GM18499 (cell line): ENCODE measurements around the gene HSDL1.

ENCODE experiments used
- ATAC-seq: cut with Tn5 transposase; IDR thresholded peaks from one replicate; pipeline ENCODE4 v1.9.1; 2021; ENCODE audit warnings: moderate number of reproducible peaks; ENCODE audit not compliant: insufficient read depth, unreplicated experiment

The HSDL1 gene

GRCh38 chr16:84110527-84110926, 34.5 kb downstream of the HSDL1 start:
- no peak for ATAC-seq

DNA sequence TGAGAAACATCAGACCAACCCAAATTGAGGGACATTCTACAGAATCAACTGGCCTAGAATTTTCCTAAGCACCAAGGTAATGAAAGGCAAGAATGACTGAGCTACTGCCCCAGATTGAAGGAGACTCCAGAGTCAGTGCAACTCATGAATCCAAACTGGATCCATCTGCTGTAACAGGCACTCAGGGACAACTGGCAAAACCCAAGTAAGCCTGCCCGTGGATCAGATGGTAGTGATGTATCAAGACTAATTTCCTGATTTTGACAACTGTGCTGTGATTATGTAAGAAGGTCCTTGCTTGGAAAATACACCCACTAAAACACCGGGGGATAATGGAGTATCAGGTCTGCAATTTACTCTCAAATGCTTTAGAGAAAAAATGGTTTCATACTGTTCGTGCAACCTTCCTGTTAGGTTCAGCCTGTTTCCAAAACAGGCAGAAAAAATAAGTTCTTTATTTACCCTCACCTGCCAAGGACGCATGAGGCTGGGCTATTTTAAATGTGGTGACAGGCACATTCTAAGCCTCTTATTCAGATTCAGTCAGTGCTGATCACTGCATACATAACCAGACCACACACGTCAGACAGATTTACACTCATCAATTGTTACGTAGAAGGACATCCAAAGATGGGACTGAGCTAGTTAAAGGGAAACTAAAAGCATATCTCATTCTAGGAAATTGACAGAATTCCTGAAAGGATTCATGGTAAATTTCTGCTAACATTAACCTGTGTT, 35.2 kb downstream of the HSDL1 start:
- no peak for ATAC-seq

DNA sequence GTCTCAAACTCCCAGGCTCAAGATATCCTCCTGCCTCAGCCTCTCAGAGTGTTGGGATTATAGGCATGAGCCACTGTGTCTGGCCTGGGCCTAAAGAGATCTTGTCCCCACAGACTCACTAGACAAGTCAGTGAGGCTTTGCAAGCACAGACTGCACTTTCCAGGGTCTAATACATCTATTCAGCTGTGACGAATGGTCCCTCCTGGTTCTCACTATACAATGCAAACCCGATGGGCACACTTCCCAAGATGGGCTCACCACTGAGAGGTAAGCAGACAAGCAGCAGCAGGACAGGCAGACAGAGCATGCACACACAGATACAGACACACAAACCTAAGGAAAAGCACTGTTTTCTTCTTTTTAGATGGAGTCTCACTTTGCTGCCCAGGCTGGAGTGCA, 37.1 kb downstream of the HSDL1 start:
- no peak for ATAC-seq

DNA sequence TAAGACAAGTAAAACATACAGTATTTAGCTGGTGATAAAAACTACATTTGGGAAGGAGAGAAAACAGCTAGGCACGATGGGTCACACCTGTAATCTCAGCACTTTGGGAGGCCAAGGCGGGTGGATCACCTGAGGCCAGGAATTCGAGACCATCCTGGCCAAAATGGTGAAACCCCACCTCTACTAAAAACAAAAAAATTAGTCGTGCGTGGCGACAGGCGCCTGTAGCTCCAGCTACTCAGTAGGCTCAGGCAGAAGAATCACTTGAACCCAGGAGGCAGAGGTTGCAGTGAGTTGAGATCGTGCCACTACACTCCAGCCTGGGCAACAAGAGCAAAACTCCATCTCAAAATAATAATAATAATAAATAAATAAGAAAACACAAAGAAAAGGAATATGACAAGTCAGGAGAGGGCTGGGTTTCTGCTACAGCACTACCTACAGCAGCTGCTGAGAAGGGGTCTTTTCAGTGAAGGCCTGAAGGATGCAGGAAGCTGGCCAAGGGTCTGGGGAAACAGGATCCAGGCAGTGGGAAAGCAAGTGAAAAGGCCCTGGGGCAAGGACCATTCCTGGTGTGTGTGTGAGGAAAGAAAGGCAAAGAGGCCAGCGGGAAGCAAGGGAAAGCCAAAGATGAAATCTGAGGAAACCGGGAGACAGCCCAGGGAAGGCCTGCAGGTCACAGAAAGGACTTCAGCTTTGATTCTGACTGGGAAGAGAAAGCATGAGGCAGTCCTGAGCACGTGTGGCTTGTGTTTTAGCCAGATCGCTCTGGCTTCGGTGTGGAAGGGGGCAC, 38.8 kb downstream of the HSDL1 start:
- ATAC-seq, result no peak

GRCh38 chr16:84105301-84105815, 39.6 kb downstream of the HSDL1 start:
- ATAC-seq, result no peak

DNA sequence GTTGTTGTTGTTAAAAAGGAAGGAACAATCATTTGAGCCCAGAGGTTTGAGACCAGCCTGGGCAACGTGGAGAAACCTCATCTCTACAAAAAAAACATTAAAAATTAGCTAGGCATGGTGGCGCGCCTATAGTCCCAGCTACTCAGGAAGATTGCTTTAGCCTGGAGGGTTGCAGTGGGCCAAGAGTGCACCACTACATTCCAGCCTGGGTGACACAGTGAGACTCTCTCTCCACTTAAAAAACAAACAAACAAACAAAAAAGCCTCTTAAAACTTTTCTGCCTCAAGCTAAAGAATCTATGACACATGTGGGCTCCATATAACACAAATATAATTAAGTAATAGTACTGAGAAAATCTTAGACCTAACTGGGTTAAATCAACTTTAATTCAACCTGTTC, 40.7 kb downstream of the HSDL1 start:
- ATAC-seq, result no peak

DNA sequence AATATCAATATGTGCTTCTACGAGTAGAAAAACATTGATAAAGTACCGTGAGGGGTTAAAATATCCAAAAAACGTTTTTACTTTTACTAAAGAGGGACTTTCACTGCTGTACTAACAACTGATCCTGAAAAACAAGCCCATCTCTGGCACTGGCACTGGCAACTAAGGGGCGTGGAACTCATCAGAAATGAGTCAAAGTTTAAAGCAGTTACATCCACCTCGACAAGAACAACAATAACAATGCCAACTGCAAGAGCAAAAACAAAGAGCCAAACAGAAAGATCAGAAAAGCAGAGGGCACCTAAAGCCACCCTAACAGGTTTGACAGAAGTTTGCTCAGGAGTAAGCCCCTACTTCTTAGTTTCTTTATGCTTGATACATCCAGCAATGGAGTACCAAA, 41.3 kb downstream of the HSDL1 start:
- ATAC-seq, result no peak

GRCh38 chr16:84098939-84099338, 46.0 kb downstream of the HSDL1 start:
- ATAC-seq, result no peak

- ATAC-seq, result no peak
Observed at GRCh38 chr16:84096447-84097005, 48.5 kb downstream of the HSDL1 start.

DNA sequence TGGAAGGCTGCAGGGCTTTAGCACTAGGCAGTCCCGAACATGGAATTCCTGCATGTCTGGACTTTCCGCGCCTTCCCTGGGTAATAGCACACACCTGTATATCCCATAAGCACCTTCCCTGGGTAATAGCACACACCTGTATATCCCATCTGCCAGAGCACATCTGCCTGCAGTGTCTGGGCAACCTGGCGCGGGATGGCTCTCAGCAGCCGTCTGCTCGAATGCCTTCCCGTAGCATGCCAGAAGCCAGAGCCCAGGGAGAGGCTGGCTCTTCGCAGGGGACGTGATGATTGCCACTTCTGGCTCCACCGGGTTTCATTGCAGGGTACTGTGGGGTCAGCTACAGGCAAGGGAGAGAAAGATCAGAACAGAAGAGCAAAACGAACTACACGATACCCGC, 49.5 kb downstream of the HSDL1 start:
- no peak for ATAC-seq

GRCh38 chr16:84093879-84094270, 51.1 kb downstream of the HSDL1 start:
- no peak for ATAC-seq

- no peak for ATAC-seq
Observed at GRCh38 chr16:84093120-84093878, 51.7 kb downstream of the HSDL1 start.

DNA sequence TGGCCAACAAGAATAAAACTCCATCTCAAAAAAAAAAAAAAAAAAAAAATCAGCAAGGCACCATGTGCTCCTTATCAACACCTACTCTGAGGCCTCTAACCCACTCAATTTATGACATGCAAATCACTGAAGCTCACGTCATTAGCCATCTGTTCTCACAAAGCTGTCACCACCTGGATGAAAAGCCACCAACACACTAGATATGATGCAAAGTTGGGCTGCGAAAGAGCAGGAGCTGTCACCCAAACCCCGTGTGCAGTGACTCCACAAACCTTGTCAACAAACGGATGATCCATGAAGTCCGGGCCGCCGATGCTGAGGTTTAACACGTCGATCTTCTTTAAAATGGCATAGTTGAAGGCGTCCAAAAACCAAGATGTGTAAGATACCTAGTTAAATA, 53.5 kb downstream of the HSDL1 start:
- no peak for ATAC-seq

DNA sequence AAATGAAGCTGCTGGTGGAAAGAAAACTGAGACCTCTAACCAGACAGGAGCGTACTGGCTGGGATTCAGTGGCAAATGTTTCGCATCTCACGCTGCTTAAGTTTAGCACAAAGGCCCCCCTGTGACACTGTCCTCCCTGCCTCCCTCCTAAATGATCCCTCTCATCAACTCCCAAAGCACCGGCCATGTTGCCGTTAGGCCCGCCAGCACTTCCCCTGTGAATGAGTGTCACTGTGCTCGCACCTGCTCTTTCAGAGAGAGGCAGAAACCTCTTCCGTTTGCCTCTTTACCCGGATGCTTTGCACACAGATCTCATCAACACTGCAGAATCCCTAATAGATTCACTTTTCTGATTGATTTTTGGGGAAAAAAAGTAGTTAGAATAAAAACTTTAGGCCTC, 54.8 kb downstream of the HSDL1 start:
- no peak for ATAC-seq

DNA sequence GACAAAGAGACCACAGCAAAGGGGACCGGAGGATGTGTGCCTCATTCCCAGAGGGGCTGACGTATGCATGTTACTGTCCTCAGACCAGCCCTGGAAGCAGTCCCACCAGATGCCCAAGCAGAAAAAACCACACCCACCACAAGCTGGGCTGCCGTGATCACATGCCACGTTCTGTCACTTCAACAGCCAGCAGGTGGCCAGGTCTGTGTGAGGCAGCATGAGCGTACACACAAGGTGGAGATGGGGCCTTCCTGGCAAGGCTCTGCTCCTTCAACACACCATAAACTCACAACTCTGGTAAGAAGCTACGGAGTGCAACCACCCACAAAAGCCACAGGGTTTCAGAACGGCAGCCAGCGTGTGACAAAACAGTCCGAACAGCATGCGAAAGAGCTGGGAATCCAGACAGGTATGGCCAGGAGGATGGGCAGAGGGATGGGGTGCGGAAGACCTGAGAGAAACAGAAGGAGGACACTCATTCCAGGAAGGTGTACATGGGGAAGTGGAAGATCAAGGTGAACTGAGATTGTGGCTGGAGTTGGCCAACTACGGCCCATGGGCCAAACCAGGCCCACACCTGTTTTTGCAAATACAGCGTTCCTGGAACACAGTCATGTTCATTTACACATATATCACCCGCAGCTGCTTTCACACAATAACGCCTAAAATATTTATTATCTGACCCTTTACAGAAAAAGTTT, 56.1 kb downstream of the HSDL1 start:
- peak; percentile 54 for ATAC-seq

DNA sequence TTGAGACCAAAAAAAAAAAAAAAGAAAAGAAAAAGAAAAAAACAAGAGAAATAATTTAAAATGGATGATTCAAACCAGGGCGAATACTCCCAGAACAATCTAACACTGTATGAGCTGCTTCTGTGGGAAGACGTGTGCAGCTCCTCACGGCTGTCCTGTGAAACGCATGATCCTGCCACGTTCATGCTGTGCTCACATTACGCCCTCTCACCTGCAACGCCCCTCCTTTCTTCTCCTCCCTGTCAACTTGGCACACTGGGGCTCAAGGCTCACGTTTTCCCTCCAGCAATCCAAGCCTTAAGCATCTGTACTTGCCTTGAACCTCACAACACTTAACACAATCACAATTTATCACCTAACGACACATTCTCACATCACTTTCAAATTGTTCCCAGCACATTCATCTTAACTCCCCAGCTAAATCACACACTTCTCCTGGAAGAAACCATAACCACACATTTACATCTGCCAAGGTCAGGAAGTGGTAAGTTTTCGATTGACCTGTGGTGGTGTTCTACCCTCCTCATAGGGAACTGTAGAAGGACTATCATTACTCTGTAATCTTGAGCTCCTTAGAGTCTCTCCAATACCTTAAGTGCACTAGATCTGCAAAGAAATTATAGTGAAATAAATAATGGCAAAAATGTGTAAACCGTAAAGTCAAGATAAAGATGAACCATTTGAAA, 57.4 kb downstream of the HSDL1 start:
- no peak for ATAC-seq

DNA sequence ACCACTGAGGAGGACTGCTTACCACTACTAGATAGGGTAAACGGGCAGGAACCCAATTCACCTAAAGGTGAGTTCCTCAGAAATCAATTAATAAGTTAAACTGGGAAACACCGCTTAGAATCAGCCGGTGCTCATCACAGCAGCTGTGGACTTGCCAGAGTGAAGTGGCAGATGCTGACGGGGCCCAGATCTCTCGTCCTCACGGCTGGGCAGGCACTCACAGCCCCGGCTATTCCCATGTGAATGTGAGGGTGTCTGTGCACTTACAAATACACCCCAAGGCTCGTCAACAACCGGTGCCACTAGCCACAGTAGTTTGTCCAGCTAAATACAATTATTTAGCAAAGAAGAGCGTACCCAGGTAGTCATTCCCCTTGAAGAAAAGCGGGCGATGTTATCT, 58.0 kb downstream of the HSDL1 start:
- no peak for ATAC-seq

GRCh38 chr16:84086341-84086740, 58.6 kb downstream of the HSDL1 start:
- ATAC-seq, result no peak

- no peak for ATAC-seq
Observed at GRCh38 chr16:84085773-84086172, 59.2 kb downstream of the HSDL1 start.
